HepG2 (cell line): ENCODE data around the gene RCHY1. TPM values are rescaled to one million over a fixed set of nuclear protein-coding genes. Genes with fewer than 3 reads are reported as not detected.

Source experiments
- ELF3 ChIP-seq: IDR thresholded peaks from 2 replicates; pipeline ENCODE4 v1.6.1; 2016; ENCODE audit warnings: missing genetic modification reagents, missing compliant biosample characterization
- ELK4 ChIP-seq: sonication (generic); formaldehyde crosslinking; IDR thresholded peaks from 2 replicates; pipeline ENCODE4 v1.9.0; 2021; ENCODE audit warnings: missing genetic modification reagents, borderline replicate concordance
- EZH2 ChIP-seq: conservative IDR thresholded peaks from 2 replicates; pipeline ENCODE4 v1.6.1; 2012; ENCODE audit warnings: mild to moderate bottlenecking, low read depth, low read length, moderate library complexity
- FLYWCH1 ChIP-seq: sonication (generic); formaldehyde crosslinking; IDR thresholded peaks from 2 replicates; pipeline ENCODE4 v1.8.1; 2023; ENCODE audit warnings: mild to moderate bottlenecking, missing genetic modification reagents
- GLMP ChIP-seq: sonication (generic); formaldehyde crosslinking; IDR thresholded peaks from 2 replicates; pipeline ENCODE4 v1.9.0; 2021; ENCODE audit warnings: missing genetic modification reagents, mild to moderate bottlenecking, borderline replicate concordance
- HNF1B ChIP-seq: sonication (generic); formaldehyde crosslinking; IDR thresholded peaks from 2 replicates; pipeline ENCODE4 v1.5.1; 2020; ENCODE audit warnings: mild to moderate bottlenecking, moderate library complexity, missing genetic modification reagents
- KLF16 ChIP-seq, 2 experiments: sonication (generic) in 1 of 2; formaldehyde crosslinking in 1 of 2; IDR thresholded peaks; 2 replicates each; pipeline versions ENCODE4 v1.6.1 to v1.8.0; 2016 to 2023; ENCODE audit warnings: missing genetic modification reagents in 2 of 2, missing compliant biosample characterization in 1 of 2
- NCOR1 ChIP-seq: fragments of 200-600 bp; sonication (generic); IDR thresholded peaks from 2 replicates; pipeline ENCODE4 v1.7.0; 2017; ENCODE audit warnings: antibody characterized with exemption, low read length, borderline replicate concordance
- PCBP1 ChIP-seq: fragments of 200-400 bp; formaldehyde crosslinking; IDR thresholded peaks from 2 replicates; pipeline ENCODE4 v1.6.1; 2017; ENCODE audit warnings: mild to moderate bottlenecking, low read depth, low read length, borderline replicate concordance
- PHF20 ChIP-seq: sonication (generic); formaldehyde crosslinking; IDR thresholded peaks from 2 replicates; pipeline ENCODE4 v1.5.0; 2020; ENCODE audit warnings: mild to moderate bottlenecking, missing genetic modification reagents
- SKI ChIP-seq: fragments of 450-650 bp; IDR thresholded peaks from one replicate; pipeline ENCODE4 v1.6.1; 2018; ENCODE audit warnings: mild to moderate bottlenecking; ENCODE audit not compliant: partially characterized antibody
- TOPORS ChIP-seq: sonication (generic); formaldehyde crosslinking; IDR thresholded peaks from 2 replicates; pipeline ENCODE4 v1.8.0; 2023; ENCODE audit warnings: mild to moderate bottlenecking, missing genetic modification reagents
- XRCC5 ChIP-seq: fragments of 200-400 bp; formaldehyde crosslinking; optimal IDR thresholded peaks from 2 replicates; pipeline ENCODE3; 2017; ENCODE audit warnings: mild to moderate bottlenecking, low read length
- ZNF232 ChIP-seq: sonication (generic); formaldehyde crosslinking; IDR thresholded peaks from 2 replicates; pipeline ENCODE4 v1.4.0; 2020; ENCODE audit warnings: missing genetic modification reagents, borderline replicate concordance
- ZNF30 ChIP-seq: sonication (generic); formaldehyde crosslinking; IDR thresholded peaks from 2 replicates; pipeline ENCODE4 v1.5.0; 2020; ENCODE audit warnings: mild to moderate bottlenecking, missing genetic modification reagents
- ZNF362 ChIP-seq: sonication (generic); formaldehyde crosslinking; IDR thresholded peaks from 2 replicates; pipeline ENCODE4 v1.4.0; 2020; ENCODE audit warnings: missing genetic modification reagents, mild to moderate bottlenecking, borderline replicate concordance
- ZNF367 ChIP-seq: sonication (generic); formaldehyde crosslinking; IDR thresholded peaks from 2 replicates; pipeline ENCODE4 v1.4.0; 2020; ENCODE audit warnings: missing genetic modification reagents, borderline replicate concordance
- ZNF567 ChIP-seq: sonication (generic); formaldehyde crosslinking; IDR thresholded peaks from 2 replicates; pipeline ENCODE4 v1.8.1; 2023; ENCODE audit warnings: mild to moderate bottlenecking, missing genetic modification reagents, borderline replicate concordance
- ZNF746 ChIP-seq: sonication (generic); formaldehyde crosslinking; IDR thresholded peaks from 2 replicates; pipeline ENCODE4 v1.8.0; 2022; ENCODE audit warnings: mild to moderate bottlenecking, missing genetic modification reagents
- ZNF773 ChIP-seq: sonication (generic); formaldehyde crosslinking; IDR thresholded peaks from 2 replicates; pipeline ENCODE4 v1.4.0; 2020; ENCODE audit warnings: missing genetic modification reagents, borderline replicate concordance
- ZSCAN29 ChIP-seq: sonication (generic); formaldehyde crosslinking; conservative IDR thresholded peaks from 2 replicates; pipeline ENCODE4 v1.4.0; 2020; ENCODE audit warnings: mild to moderate bottlenecking, missing genetic modification reagents
- ZUFSP ChIP-seq: sonication (generic); formaldehyde crosslinking; IDR thresholded peaks from 2 replicates; pipeline ENCODE4 v1.9.0; 2021; ENCODE audit warnings: missing genetic modification reagents, mild to moderate bottlenecking, borderline replicate concordance
- polyA plus RNA-seq, 8 experiments: library from polyadenylated mRNA; depleted of rRNA in 3 of 8; stranded (reverse) in 7 of 8; unstranded in 1 of 8; fragments of >200 nt; fragmentation: Illumina TruSeq in 4 of 8; extraction: Trizol in 4 of 8; gene quantifications; 2 replicates each; pipeline versions ENCODE4 v1.2.1 to v1.2.3, GENCODE V29; 2011 to 2016; ENCODE audit warnings: low read depth in 4 of 8, missing spikeins in 1 of 8, mixed read lengths in 1 of 8; ENCODE audit not compliant: insufficient read depth in 1 of 8
- total RNA-seq, 5 experiments: library from RNA; depleted of rRNA; stranded (reverse); fragments of >200 nt; fragmentation: Illumina TruSeq; extraction: Trizol; gene quantifications; 2 replicates each; pipeline ENCODE4 v1.2.3, GENCODE V29; 2016; ENCODE audit warnings: low read depth in 1 of 5

The RCHY1 gene
- total and polyA plus RNA-seq, 2 of the 13 experiments (the other 11 are each of a cell fraction or from before 2014, with no cell fraction given): 19.9 to 30.5 TPM

- TF ChIP-seq TOPORS (CRISPR knock-in tag): peak; percentile 89; the same call in 1 of the 2 replicates
- TF ChIP-seq ZUFSP: no peak
- TF ChIP-seq ZNF362: no peak
- peak in 1 of 2 experiments; percentile 86; a peak in 2 of 4 replicates for TF ChIP-seq KLF16 (CRISPR knock-in tag; IDR thresholded peaks at IDR 0.05)
- TF ChIP-seq ZNF30 (CRISPR knock-in tag): no peak
- no peak for TF ChIP-seq ZNF746 (CRISPR knock-in tag)
- TF ChIP-seq ZNF232 (CRISPR knock-in tag): peak; percentile 33; the same call in 1 of the 2 replicates
- no peak for TF ChIP-seq ELK4 (CRISPR knock-in tag)
- 0 out of 2 replicates have a peak, but pooled peaks have one; percentile 30 for TF ChIP-seq FLYWCH1 (CRISPR knock-in tag)
- TF ChIP-seq ZNF567 (CRISPR knock-in tag): no peak; the same call in 1 of the 2 replicates
- TF ChIP-seq ZNF773 (CRISPR knock-in tag): 0 out of 2 replicates have a peak, but pooled peaks have one; percentile 44
- peak; percentile 40; the same call in 1 of the 2 replicates for TF ChIP-seq NCOR1
- TF ChIP-seq HNF1B: peak; percentile 89
- no peak for TF ChIP-seq PCBP1
- peak; percentile 78; the same call in 1 of the 2 replicates for TF ChIP-seq ZSCAN29 (CRISPR knock-in tag)
- TF ChIP-seq EZH2: no peak
- TF ChIP-seq ZNF367: no peak; the same call in 1 of the 2 replicates
- peak; percentile 59 for TF ChIP-seq SKI
- peak; percentile 90 for TF ChIP-seq PHF20 (CRISPR knock-in tag)
- TF ChIP-seq GLMP (CRISPR knock-in tag): no peak
- peak; percentile 66 for TF ChIP-seq XRCC5
- peak; percentile 84 for TF ChIP-seq ELF3 (CRISPR knock-in tag)
These were observed at the start of gene RCHY1, which contains the start of gene THAP6 (continued) for GRCh38 chr4:75514131-75514948.
